HUES6 (cell line): ENCODE data around the gene MAOB.

Source experiments
- H3K27ac ChIP-seq: 2 replicates; pipeline ENCODE4 v1.7.0; 2013; ENCODE audit warnings: low read depth, mild to moderate bottlenecking, low read length, inconsistent platforms
- H3K27me3 ChIP-seq: 2 replicates; pipeline ENCODE4 v1.6.1; 2013; ENCODE audit warnings: low read length; ENCODE audit not compliant: control insufficient read depth, insufficient read depth
- H3K36me3 ChIP-seq: 2 replicates; pipeline ENCODE4 v1.6.1; 2013; ENCODE audit warnings: low read length; ENCODE audit not compliant: control insufficient read depth, insufficient read depth
- H3K4me1 ChIP-seq: 2 replicates; pipeline ENCODE4 v1.6.1; 2013; ENCODE audit warnings: low read length; ENCODE audit not compliant: control insufficient read depth, insufficient read depth
- H3K4me3 ChIP-seq: 2 replicates; pipeline ENCODE4 v1.5.1; 2013; ENCODE audit warnings: low read depth, low read length
- H3K9ac ChIP-seq: one replicate; pipeline ENCODE4 v1.6.1; 2013; ENCODE audit warnings: mild to moderate bottlenecking, low read length
- H3K9me3 ChIP-seq: 2 replicates; pipeline ENCODE4 v1.6.1; 2013; ENCODE audit warnings: low read depth, low read length; ENCODE audit not compliant: control insufficient read depth, insufficient read depth

The MAOB gene

DNA sequence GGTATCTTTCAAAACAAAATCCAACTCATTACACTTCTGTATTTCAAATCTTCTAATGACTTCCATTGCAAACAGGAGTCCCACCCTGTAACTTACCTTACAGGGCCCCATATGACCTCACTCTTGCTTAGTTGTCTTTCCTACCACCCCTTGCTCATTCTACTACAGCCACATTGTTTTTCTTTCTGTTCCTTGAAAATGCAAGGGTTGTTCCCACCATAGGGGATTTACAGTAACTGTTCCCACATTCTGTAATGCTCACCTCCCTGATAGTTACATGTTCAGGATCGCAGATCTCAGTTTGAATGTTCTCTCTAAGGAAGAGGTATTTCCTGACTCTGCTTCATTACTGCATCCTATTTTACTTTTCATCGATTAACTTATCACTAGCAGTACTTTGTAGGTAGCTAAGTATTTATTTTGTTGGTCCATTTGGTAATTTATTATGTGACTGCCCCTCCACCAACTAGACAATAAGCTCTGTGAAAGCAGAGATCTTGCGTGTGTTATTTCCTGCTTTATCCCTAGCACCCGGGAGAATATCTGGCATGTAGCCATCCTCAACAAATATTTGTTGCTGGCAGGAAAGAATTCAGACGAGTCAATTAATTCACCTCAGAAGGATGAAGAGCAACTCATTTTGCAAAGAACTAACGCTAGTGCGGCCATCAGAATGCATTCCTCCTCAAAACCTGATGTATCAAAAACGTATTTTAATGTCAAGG, 21.4 kb downstream of the MAOB start:
- Histone ChIP-seq H3K27me3 (no peaks in the 10 kb centered on the region; the same call in 1 of the 2 replicates), H3K36me3 (no peaks in the 10 kb centered on the region), H3K9me3 (no peaks in the 10 kb centered on the region; the same call in 1 of the 2 replicates), H3K27ac (no peak overlapping the region), H3K4me1 (no peaks in the 10 kb centered on the region), H3K4me3 (no peak overlapping the region), H3K9ac (no peak overlapping the region)

DNA sequence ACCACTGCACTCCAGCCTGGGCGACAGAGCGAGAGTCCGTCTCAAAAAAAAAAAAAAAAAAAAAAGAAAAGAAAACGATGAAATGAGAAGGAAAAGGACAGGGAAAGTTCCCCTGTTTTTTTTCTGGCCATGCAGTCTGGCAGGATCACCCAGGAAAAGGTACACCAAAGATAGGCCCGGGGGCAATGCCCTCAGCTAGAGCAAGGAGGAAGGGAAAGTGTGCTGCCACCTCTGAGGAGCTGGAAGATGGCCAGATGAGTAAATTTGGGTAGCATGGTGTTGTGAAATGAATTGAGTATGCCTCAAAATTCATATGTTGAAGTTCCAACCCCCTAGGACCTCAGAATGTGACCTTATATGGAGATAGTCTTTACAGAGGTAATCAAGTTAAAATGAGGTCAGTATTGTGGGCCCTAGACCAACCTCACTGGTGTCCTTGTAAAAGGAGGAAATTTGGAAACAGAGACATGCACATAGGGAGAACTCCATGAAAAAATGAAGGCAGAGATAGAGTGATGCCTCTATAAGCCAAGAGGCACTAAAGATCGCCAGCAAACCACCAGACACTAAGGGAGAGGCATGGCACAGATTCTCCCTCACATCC, 28.9 kb downstream of the MAOB start:
- H3K36me3 ChIP-seq, result no peaks in the 10 kb centered on the region
- no peak overlapping the region for H3K9ac ChIP-seq
- 0 out of 2 replicates have a peak, but pooled peaks cover 2% of the 10 kb centered on the region for H3K4me1 ChIP-seq
- no peaks in the 10 kb centered on the region; the same call in 1 of the 2 replicates for H3K27me3 ChIP-seq
- H3K9me3 ChIP-seq, result no peaks in the 10 kb centered on the region; the same call in 1 of the 2 replicates
- H3K27ac ChIP-seq, result no peak overlapping the region
- no peak overlapping the region for H3K4me3 ChIP-seq

GRCh38 chrX:43850629-43851028, 31.6 kb downstream of the MAOB start:
- no peaks in the 10 kb centered on the region for H3K27me3 ChIP-seq
- H3K4me1 ChIP-seq, result 0 out of 2 replicates have a peak, but pooled peaks cover 2% of the 10 kb centered on the region
- no peaks in the 10 kb centered on the region for H3K36me3 ChIP-seq
- no peaks in the 10 kb centered on the region; the same call in 1 of the 2 replicates for H3K9me3 ChIP-seq
- H3K4me3 ChIP-seq, result no peak overlapping the region
- no peak overlapping the region for H3K27ac ChIP-seq
- no peak overlapping the region for H3K9ac ChIP-seq

DNA sequence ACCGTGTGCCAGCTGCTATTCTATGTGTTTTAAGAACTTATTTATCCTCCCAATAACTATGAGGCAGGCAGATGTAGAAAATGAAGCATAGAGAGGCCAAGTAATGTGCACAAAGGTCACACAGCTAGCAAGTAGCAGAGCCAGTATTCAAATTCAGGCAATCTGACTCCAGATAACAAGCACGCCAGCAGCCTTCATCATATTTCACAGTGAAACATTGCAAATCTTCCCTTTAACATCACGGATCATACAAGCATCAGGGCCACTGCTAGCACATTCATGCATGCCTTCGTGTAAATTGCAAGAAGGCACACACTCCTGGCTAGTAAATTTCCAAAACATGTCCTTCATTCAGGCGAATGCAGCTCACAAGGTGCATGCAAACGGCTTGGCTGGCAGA, 33.1 kb downstream of the MAOB start:
- H3K27ac ChIP-seq, result no peak overlapping the region
- no peak overlapping the region for H3K4me3 ChIP-seq
- H3K4me1 ChIP-seq, result 0 out of 2 replicates have a peak, but pooled peaks cover 2% of the 10 kb centered on the region

DNA sequence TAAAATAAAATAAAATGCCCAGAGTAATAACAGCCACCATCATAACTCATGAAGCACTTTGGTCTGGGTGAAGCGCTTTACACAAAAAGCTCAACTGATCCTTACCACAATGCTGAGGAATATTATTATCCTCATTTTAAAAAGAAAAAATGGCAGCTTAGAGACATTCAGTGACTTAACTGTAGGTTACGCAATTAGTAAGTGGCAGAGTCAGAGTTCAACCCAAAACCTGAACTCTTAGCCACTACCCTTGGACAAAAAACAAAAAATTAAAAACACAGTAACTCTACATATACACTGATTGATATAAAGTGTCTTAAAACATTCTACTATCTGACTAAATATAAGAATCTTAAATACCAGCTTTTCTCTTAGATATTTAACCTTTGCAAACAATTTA, 34.9 kb downstream of the MAOB start:
- Histone ChIP-seq H3K4me1 (0 out of 2 replicates have a peak, but pooled peaks cover 2% of the 10 kb centered on the region), H3K9me3 (no peaks in the 10 kb centered on the region; the same call in 1 of the 2 replicates), H3K27me3 (no peaks in the 10 kb centered on the region), H3K4me3 (no peak overlapping the region), H3K9ac (no peak overlapping the region), H3K27ac (no peak overlapping the region), H3K36me3 (no peaks in the 10 kb centered on the region)

More for the DNA sequence above, 33.1 kb downstream of the MAOB start:
- no peaks in the 10 kb centered on the region for H3K36me3 ChIP-seq
- no peak overlapping the region for H3K9ac ChIP-seq
- no peaks in the 10 kb centered on the region for H3K27me3 ChIP-seq
- no peaks in the 10 kb centered on the region; the same call in 1 of the 2 replicates for H3K9me3 ChIP-seq

- Histone ChIP-seq H3K36me3 (no peaks in the 10 kb centered on the region), H3K27ac (no peak overlapping the region), H3K27me3 (no peaks in the 10 kb centered on the region), H3K4me3 (no peak overlapping the region), H3K9ac (no peak overlapping the region), H3K4me1 (0 out of 2 replicates have a peak, but pooled peaks cover 2% of the 10 kb centered on the region), H3K9me3 (no peaks in the 10 kb centered on the region; the same call in 1 of the 2 replicates)
Observed at GRCh38 chrX:43846558-43846957, 35.7 kb downstream of the MAOB start.

- H3K9me3 ChIP-seq, result no peaks in the 10 kb centered on the region; the same call in 1 of the 2 replicates
- H3K36me3 ChIP-seq, result no peaks in the 10 kb centered on the region
- H3K4me3 ChIP-seq, result no peak overlapping the region
- H3K27ac ChIP-seq, result no peak overlapping the region
- H3K27me3 ChIP-seq, result no peaks in the 10 kb centered on the region
- 0 out of 2 replicates have a peak, but pooled peaks cover 2% of the 10 kb centered on the region for H3K4me1 ChIP-seq
- H3K9ac ChIP-seq, result no peak overlapping the region
Observed at GRCh38 chrX:43845776-43846175, 36.5 kb downstream of the MAOB start.

- Histone ChIP-seq H3K4me3 (no peak overlapping the region), H3K27me3 (no peaks in the 10 kb centered on the region), H3K27ac (no peak overlapping the region)
Observed at GRCh38 chrX:43840265-43840664, 42.0 kb downstream of the MAOB start.

DNA sequence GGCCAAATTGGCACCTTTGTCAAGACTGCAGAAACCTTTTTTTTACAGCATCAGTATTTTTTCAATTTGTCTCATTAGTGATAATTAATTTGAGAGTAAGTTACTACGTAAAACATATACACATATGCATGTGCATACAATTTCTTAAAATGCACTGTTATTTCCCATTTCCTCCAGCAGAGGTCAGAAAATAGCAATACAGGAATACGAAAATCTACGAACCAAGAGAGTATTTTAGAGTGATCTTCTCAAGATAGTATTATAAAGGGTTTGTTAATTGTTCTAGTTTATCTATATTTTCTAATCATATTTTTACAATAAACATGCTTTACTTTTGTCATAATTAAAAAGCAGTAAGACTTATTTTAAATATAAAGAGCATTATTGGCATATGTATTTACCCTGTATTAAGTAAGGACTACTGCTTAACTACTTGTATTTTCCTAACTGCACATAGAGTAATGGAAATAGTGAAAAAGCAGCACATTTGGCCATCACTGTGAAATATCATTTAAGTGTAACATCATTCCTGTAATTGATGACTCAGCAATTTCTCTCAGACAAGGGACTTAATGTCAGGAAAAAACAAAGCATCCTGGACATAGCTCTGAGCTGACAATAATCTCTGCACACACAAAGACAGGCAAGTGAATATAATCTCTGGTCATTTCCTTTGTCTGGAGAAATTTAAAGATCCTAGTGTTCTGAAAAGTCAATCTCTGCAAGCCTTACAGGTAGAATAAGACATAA, 45.6 kb downstream of the MAOB start:
- no peaks in the 10 kb centered on the region for H3K4me1 ChIP-seq
- H3K36me3 ChIP-seq, result no peaks in the 10 kb centered on the region
- H3K9ac ChIP-seq, result no peak overlapping the region
- no peaks in the 10 kb centered on the region for H3K27me3 ChIP-seq
- no peak overlapping the region for H3K27ac ChIP-seq
- H3K9me3 ChIP-seq, result no peaks in the 10 kb centered on the region
- H3K4me3 ChIP-seq, result no peak overlapping the region

More at GRCh38 chrX:43840265-43840664, 42.0 kb downstream of the MAOB start:
- no peaks in the 10 kb centered on the region for H3K4me1 ChIP-seq
- no peaks in the 10 kb centered on the region for H3K9me3 ChIP-seq
- H3K36me3 ChIP-seq, result no peaks in the 10 kb centered on the region
- no peak overlapping the region for H3K9ac ChIP-seq

DNA sequence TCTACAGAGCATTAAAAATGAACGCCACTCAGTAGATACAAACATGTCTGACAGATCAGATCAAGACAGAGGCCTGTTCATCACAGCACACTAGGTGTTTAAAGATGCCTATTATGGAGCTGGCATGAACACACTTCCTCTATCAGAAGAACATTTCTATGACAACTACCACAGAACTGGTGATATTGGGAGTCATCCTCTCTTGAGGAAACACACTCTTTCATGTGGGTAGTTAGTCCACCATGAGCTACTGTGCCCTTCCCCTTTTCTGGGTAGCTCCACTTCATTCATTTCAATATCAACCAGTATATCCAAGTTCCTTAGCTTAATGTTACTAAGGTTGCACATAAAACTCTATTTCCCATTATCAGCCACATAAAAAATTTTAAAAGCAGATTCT, 46.7 kb downstream of the MAOB start:
- Histone ChIP-seq H3K9ac (no peak overlapping the region), H3K27ac (no peak overlapping the region), H3K9me3 (no peaks in the 10 kb centered on the region), H3K27me3 (no peaks in the 10 kb centered on the region), H3K4me3 (no peak overlapping the region), H3K4me1 (no peaks in the 10 kb centered on the region), H3K36me3 (no peaks in the 10 kb centered on the region)
